Astrocyte of the cerebellum (primary cell): ENCODE measurements around the gene DLG2.

Experiments used
- DNase-seq: peaks from one replicate; pipeline ENCODE4 v3.0.0-alpha.2; 2011; ENCODE audit warnings: low read depth
- H3K4me3 ChIP-seq: 2 replicates; pipeline ENCODE4 v1.5.1; 2011; ENCODE audit warnings: mild to moderate bottlenecking, low read depth, low read length, moderate library complexity
- in situ Hi-C: cut with HindIII; loops from 2 replicates; pipeline ENCODE4 v1.10.0; 2017; ENCODE audit warnings: low sequenced_read_pairs
- TF ChIP-seq, protein P1 (sequence below): IDR thresholded peaks from 2 replicates; pipeline ENCODE4 v1.5.1; 2012; ENCODE audit warnings: low read length, low read depth, moderate library complexity, mild to moderate bottlenecking; ENCODE audit errors: missing control alignments

Gene DLG2

DNA sequence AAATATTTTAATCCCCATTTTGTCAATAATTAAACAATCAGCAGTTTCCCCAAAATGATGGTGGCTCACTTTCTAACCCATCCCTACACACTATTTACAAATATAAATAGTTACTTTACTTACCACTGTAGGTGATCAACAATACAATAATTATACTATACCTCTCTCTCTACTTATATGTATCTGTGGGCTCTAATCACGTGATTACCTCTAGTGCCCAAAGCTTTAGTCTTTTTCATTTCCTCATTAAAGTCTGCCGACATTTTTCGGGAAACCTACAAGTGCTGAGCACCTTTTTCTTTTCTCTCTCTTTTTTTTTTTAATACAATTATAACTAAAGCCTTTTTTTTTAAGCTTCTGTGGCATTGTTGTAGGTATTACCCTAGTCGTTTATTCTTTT lies 23.9 kb downstream of the DLG2 start:
- TF ChIP-seq, protein P1, sequence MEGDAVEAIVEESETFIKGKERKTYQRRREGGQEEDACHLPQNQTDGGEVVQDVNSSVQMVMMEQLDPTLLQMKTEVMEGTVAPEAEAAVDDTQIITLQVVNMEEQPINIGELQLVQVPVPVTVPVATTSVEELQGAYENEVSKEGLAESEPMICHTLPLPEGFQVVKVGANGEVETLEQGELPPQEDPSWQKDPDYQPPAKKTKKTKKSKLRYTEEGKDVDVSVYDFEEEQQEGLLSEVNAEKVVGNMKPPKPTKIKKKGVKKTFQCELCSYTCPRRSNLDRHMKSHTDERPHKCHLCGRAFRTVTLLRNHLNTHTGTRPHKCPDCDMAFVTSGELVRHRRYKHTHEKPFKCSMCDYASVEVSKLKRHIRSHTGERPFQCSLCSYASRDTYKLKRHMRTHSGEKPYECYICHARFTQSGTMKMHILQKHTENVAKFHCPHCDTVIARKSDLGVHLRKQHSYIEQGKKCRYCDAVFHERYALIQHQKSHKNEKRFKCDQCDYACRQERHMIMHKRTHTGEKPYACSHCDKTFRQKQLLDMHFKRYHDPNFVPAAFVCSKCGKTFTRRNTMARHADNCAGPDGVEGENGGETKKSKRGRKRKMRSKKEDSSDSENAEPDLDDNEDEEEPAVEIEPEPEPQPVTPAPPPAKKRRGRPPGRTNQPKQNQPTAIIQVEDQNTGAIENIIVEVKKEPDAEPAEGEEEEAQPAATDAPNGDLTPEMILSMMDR = no peak
- H3K4me3 ChIP-seq = no peak overlapping the region
- in situ Hi-C loops = no loop called here
- no peak for DNase-seq

DNA sequence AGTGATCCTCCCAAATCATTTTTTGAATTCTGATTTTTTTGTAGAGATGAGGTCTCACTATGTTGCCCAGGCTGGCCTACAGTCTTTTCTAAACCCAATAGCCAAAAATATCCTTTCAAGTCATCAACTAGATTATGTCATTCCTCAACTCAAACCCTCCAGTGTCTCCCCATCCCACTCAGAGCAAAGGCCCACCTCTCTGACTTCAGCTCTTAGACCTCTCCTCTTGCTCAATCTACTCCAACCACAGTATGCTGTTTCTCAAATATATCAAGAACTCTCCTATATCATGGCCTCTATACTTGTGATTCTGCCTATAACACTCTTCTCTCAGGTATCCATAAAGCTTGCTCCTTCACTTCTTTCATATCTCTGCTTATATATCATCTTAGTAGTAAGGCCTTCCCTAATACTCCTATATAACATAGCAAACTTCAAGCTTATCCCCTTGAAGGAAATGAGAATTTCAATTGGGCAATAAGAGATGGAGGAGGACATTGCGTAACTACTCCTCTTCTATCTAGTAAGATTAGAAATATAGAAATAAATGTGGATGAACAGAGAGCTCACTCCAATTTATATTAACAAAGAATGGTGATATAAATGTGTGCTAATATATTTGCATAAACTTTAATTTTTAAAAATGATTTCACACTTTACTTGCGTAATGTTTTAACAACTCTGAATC lies 24.5 kb downstream of the DLG2 start:
- TF ChIP-seq, protein P1 = no peak
- in situ Hi-C loops = no loop called here
- no peak for DNase-seq
- H3K4me3 ChIP-seq = no peak overlapping the region

DNA sequence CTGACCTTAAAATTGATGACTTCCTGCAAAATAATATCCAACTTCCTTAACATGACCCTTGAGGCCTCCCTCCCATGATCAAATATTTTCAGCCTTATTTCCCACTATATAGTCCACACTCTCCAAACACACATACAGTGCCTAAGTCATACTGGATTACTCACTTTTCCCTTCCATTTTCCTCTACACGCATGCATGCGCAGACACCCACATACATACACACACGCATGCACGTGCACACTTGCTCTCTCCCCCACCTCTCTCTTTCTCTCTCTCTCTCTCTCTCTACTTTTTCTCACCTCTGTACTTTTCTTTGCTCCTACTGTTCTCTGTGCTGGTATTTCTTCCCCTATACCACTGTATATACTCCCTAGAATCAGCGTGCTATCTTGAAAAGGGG lies 28.1 kb downstream of the DLG2 start:
- no peak for DNase-seq
- TF ChIP-seq, protein P1 = no peak
- in situ Hi-C loops = no loop called here

DNA sequence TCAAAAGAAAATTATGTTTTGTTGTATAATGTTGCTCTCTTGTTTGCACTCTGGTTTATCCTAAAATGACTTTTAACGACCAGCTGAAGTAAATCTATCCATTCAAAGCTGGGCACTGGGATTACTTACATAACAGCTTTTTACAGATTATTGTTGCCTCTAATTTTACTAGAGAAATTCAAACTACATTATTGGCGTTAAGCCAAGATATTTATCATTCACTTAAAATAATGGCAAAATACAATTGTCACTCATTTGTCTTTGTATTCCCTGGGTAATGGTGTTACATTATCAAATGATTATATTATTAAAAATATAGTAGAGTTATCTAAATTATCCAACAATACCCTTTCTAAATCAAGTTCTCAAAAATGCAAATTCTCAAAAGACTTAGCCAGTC lies 30.3 kb downstream of the DLG2 start:
- H3K4me3 ChIP-seq = no peak overlapping the region
- in situ Hi-C loops = no loop called here
- DNase-seq = no peak
- TF ChIP-seq, protein P1 = no peak

More for the DNA sequence above, 28.1 kb downstream of the DLG2 start:
- H3K4me3 ChIP-seq = no peak overlapping the region

DNA sequence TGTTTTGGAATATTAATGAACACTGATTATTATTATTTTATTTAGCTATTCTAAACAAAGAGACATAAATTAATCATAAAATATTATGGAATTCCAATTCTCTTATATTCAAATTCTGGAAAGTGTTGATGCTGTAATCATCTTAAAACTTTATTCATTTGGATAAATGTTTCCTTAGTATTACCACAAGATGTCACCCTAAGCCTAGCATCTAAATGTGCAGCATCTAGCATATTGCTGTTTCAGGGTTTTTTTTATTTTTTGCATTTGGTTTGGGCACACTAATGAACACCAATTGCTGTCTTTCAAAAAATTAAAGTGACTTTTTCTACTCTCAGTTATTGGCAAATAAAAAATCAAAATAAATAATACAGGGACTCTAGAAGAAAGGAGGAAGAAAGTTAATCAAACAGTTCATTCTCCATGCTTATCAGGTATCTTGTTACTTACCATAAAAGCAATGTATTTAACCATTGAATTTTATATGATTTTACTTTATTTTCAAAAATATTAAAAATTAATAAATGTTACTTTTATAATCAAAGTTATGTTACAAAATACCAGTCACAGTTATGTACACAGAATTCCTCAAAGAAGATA lies 31.8 kb downstream of the DLG2 start:
- H3K4me3 ChIP-seq = no peak overlapping the region

DNA sequence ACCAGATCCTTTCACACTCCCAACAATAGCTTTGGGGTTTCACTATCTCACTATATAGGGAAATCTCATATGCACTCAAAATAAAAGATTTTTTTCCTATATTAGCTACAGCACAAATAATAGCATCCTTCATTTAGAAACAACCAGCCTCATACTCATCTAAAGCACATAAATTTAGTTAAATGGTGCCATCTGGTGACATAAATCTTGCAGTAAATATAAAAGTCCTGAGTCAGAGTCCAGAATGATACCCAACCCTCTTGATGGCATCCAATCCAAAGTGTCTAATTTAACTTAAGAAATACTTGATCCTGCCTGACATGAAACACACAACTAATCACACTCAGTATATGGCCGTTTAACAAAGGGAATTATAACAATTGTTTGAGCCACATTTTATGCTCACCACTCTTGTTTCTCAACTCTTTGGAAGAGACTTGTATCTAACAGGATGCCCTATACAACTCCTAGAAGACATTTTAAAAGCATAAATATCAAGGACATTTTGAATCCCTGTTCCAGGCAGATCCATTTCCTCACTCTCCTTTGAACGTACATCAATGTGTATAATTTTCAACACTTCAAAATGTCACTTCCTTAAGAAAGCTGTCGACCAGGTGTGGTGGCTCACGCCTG lies 36.2 kb downstream of the DLG2 start:
- TF ChIP-seq, protein P1 = peak; percentile 2
- H3K4me3 ChIP-seq = no peak overlapping the region
- in situ Hi-C loops = no loop called here
- peak; percentile 36 for DNase-seq

More for the DNA sequence above, 31.8 kb downstream of the DLG2 start:
- peak; percentile 23 for DNase-seq
- in situ Hi-C loops = no loop called here
- TF ChIP-seq, protein P1 = peak; percentile 20
